Activated CD8-positive, alpha-beta memory T cell treated with anti-CD3 and anti-CD28 coated beads for 36 hours (primary cell): Measurements from ENCODE around the gene CC2D1A. TPM values are rescaled to one million over a fixed set of nuclear protein-coding genes. Genes with fewer than 3 reads are reported as not detected.
"Not testable (repeated sequence)": the region's sequence is repeated elsewhere in the genome, so short reads cannot be mapped to it uniquely, and the experiment has no call there.

Source experiments
- CTCF ChIA-PET: fragments of 350-600 bp; sonication (Branson Sonifier 250); formaldehyde crosslinking; loops from one replicate; lab custom pipeline; 2021; ENCODE audit warnings: antibody characterized with exemption; lab: Charles Lee
- POLR2A ChIA-PET: fragments of 350-600 bp; sonication (Branson Sonifier 250); formaldehyde crosslinking; loops from one replicate; lab custom pipeline; 2021; ENCODE audit warnings: antibody characterized with exemption; lab: Charles Lee
- total RNA-seq, 2 experiments: library from RNA; stranded (reverse); gene quantifications; one replicate each; pipeline ENCODE4 v1.2.3, GENCODE V29; 2021

The CC2D1A gene
- total RNA-seq, 2 experiments from 2014 or later: 29.4 to 30.5 TPM

- ChIA-PET POLR2A (no interaction called here), CTCF (no interaction called here)
Observed at GRCh38 chr19:13963603-13964105, 57.7 kb downstream of the CC2D1A start.

GRCh38 chr19:13964776-13965175, 58.8 kb downstream of the CC2D1A start:
- ChIA-PET POLR2A (interaction anchor here (0.6 to 0.7 kb wide), 2 partner anchors 31 to 165 kb away, joined by 4 to 8 read pairs; no protein-coding TSS in a partner anchor), CTCF (interaction anchor here (0.6 kb wide), 1 partner anchor 128 kb away, joined by 3 read pairs; no protein-coding TSS in a partner anchor)

- POLR2A ChIA-PET: no interaction called here
Observed at GRCh38 chr19:13965377-13965896, 59.4 kb downstream of the CC2D1A start.

GRCh38 chr19:13965926-13966683, 60.1 kb downstream of the CC2D1A start:
- CTCF ChIA-PET: no interaction called here
- POLR2A ChIA-PET: no interaction called here

More at GRCh38 chr19:13965377-13965896, 59.4 kb downstream of the CC2D1A start:
- CTCF ChIA-PET: no interaction called here

GRCh38 chr19:13966684-13967128, 60.7 kb downstream of the CC2D1A start:
- ChIA-PET POLR2A (interaction anchor here (0.7 kb wide), 1 partner anchor 79 kb away, joined by 4 read pairs; no protein-coding TSS in a partner anchor), CTCF (no interaction called here)

GRCh38 chr19:13967206-13967605, 61.2 kb downstream of the CC2D1A start:
- CTCF ChIA-PET: not testable (repeated sequence)

GRCh38 chr19:13968383-13968935, 62.5 kb downstream of the CC2D1A start:
- ChIA-PET POLR2A (no interaction called here), CTCF (no interaction called here)

More at GRCh38 chr19:13967206-13967605, 61.2 kb downstream of the CC2D1A start:
- POLR2A ChIA-PET: interaction anchor here (0.7 kb wide), 1 partner anchor 79 kb away, joined by 4 read pairs; no protein-coding TSS in a partner anchor

- ChIA-PET CTCF (interaction anchor here (0.7 to 1.8 kb wide), 2 partner anchors 10 to 31 kb away, joined by 4 read pairs; partner anchors contain the start of gene PODNL1), POLR2A (interaction anchor here (0.7 kb wide), 1 partner anchor 746 kb away, joined by 3 read pairs; no protein-coding TSS in a partner anchor)
Observed at GRCh38 chr19:13968999-13969398, 63.0 kb downstream of the CC2D1A start.

GRCh38 chr19:13969897-13970296, 63.9 kb downstream of the CC2D1A start:
- CTCF ChIA-PET: interaction anchor here (1.8 kb wide), 1 partner anchor 9 kb away, joined by 4 read pairs; no protein-coding TSS in a partner anchor
- POLR2A ChIA-PET: no interaction called here

GRCh38 chr19:13971868-13972267, 65.9 kb downstream of the CC2D1A start:
- CTCF ChIA-PET: interaction anchor here (0.7 kb wide), 1 partner anchor 24 kb away, joined by 3 read pairs; no protein-coding TSS in a partner anchor

GRCh38 chr19:13972368-13973155, 66.6 kb downstream of the CC2D1A start:
- CTCF ChIA-PET: interaction anchor here (0.7 kb wide), 1 partner anchor 23 kb away, joined by 3 read pairs; no protein-coding TSS in a partner anchor
- POLR2A ChIA-PET: no interaction called here

More at GRCh38 chr19:13971868-13972267, 65.9 kb downstream of the CC2D1A start:
- POLR2A ChIA-PET: not testable (repeated sequence)

GRCh38 chr19:13973479-13973878, 67.5 kb downstream of the CC2D1A start:
- POLR2A ChIA-PET: not testable (repeated sequence)
- CTCF ChIA-PET: interaction anchor here (0.5 to 1.1 kb wide), 5 partner anchors 61 to 430 kb away, joined by 3 to 7 read pairs (median 3); no protein-coding TSS in a partner anchor

- ChIA-PET POLR2A (no interaction called here), CTCF (interaction anchor here (0.5 to 1.1 kb wide), 4 partner anchors 60 to 787 kb away, joined by 3 to 7 read pairs (median 4); no protein-coding TSS in a partner anchor)
Observed at GRCh38 chr19:13974073-13974472, 68.1 kb downstream of the CC2D1A start.

- CTCF ChIA-PET: no interaction called here
- POLR2A ChIA-PET: no interaction called here
Observed at GRCh38 chr19:13975870-13976269, 69.9 kb downstream of the CC2D1A start.

GRCh38 chr19:13976446-13976845, 70.4 kb downstream of the CC2D1A start:
- CTCF ChIA-PET: interaction anchor here (0.8 kb wide), 1 partner anchor 18 kb away, joined by 3 read pairs; no protein-coding TSS in a partner anchor
- POLR2A ChIA-PET: no interaction called here

GRCh38 chr19:13977803-13978202, 71.8 kb downstream of the CC2D1A start:
- ChIA-PET CTCF (interaction anchor here (1.0 to 1.2 kb wide), 3 partner anchors 55 to 91 kb away, joined by 3 to 4 read pairs (median 3); no protein-coding TSS in a partner anchor), POLR2A (interaction anchor here (0.7 kb wide), 2 partner anchors 25 to 28 kb away, joined by 3 read pairs; partner anchors contain the start of gene RFX1)

- ChIA-PET POLR2A (interaction anchor here (0.7 kb wide), 3 partner anchors 24 to 28 kb away, joined by 3 read pairs; partner anchors contain the start of gene RFX1), CTCF (interaction anchor here (0.7 to 1.8 kb wide), 6 partner anchors 9 to 99 kb away, joined by 3 to 4 read pairs (median 4); no protein-coding TSS in a partner anchor)
Observed at GRCh38 chr19:13978351-13979243, 72.6 kb downstream of the CC2D1A start.
